Fibroblast of lung (primary cell): ENCODE measurements around the gene MYH13. TPM values are rescaled to one million over a fixed set of nuclear protein-coding genes. Genes with fewer than 3 reads are reported as not detected.

Source experiments
- DNase-seq, 2 donors: peaks; one replicate each; pipeline versions ENCODE4 v3.0.0 to v3.0.0-alpha.2; 2010; ENCODE audit warnings: low read depth in 2 of 2
- H2AFZ ChIP-seq: 2 replicates; pipeline ENCODE4 v1.5.1; 2012; ENCODE audit warnings: low read length, control low read depth, inconsistent platforms
- H3K27ac ChIP-seq: 2 replicates; pipeline ENCODE4 v1.5.1; 2011; ENCODE audit warnings: low read length, control low read depth; ENCODE audit not compliant: insufficient read depth
- H3K27me3 ChIP-seq: 2 replicates; pipeline ENCODE4 v1.5.1; 2011; ENCODE audit warnings: mild to moderate bottlenecking, low read length; ENCODE audit not compliant: control insufficient read depth, insufficient read depth
- H3K36me3 ChIP-seq: 2 replicates; pipeline ENCODE4 v1.5.1; 2011; ENCODE audit warnings: low read length; ENCODE audit not compliant: control insufficient read depth, insufficient read depth
- H3K4me1 ChIP-seq: 2 replicates; pipeline ENCODE4 v1.5.1; 2011; ENCODE audit warnings: low read length; ENCODE audit not compliant: control insufficient read depth, insufficient read depth; ENCODE audit errors: extremely low read depth
- H3K4me2 ChIP-seq: 2 replicates; pipeline ENCODE4 v1.5.1; 2011; ENCODE audit warnings: low read length, control low read depth; ENCODE audit not compliant: insufficient read depth; ENCODE audit errors: extremely low read depth
- H3K4me3 ChIP-seq, 4 experiments: fragments of 200-600 bp in 1 of 4; sonication (generic) in 1 of 4; replicated peaks in 1 of 4; 2 replicates each; pipeline ENCODE4 v1.5.1; 2011 to 2016; ENCODE audit warnings: low read length in 4 of 4, low read depth in 3 of 4, mild to moderate bottlenecking in 3 of 4, control low read depth in 2 of 4, inconsistent platforms in 1 of 4, mixed read lengths in 1 of 4; ENCODE audit not compliant: insufficient read depth in 1 of 4; ENCODE audit errors: control extremely low read depth in 1 of 4
- H3K79me2 ChIP-seq: 2 replicates; pipeline ENCODE4 v1.5.1; 2012; ENCODE audit warnings: mild to moderate bottlenecking, low read length, inconsistent platforms; ENCODE audit not compliant: control insufficient read depth, insufficient read depth
- H3K9ac ChIP-seq: 2 replicates; pipeline ENCODE4 v1.5.1; 2011; ENCODE audit warnings: mild to moderate bottlenecking, low read length, control low read depth; ENCODE audit not compliant: insufficient read depth
- H3K9me3 ChIP-seq: 2 replicates; pipeline ENCODE4 v1.5.1; 2012; ENCODE audit warnings: low read depth, low read length; ENCODE audit not compliant: control insufficient read depth, insufficient read depth
- H4K20me1 ChIP-seq: 2 replicates; pipeline ENCODE4 v1.5.1; 2011; ENCODE audit warnings: low read length; ENCODE audit not compliant: control insufficient read depth, insufficient read depth; ENCODE audit errors: extremely low read depth
- EZH2 ChIP-seq: IDR thresholded peaks from 2 replicates; pipeline ENCODE4 v1.5.1; 2012; ENCODE audit warnings: low read length, control low read depth, mild to moderate bottlenecking; ENCODE audit errors: missing control alignments
- polyA plus RNA-seq, 2 donors: library from polyadenylated mRNA; depleted of rRNA in 1 of 2; stranded (reverse) in 1 of 2; unstranded in 1 of 2; fragments of >200 nt; gene quantifications; 2 replicates each; pipeline ENCODE4 v1.2.1, GENCODE V29; 2011 to 2012; ENCODE audit warnings: missing spikeins in 1 of 2
- total RNA-seq: library from RNA; depleted of rRNA; stranded (reverse); fragments of >200 nt; gene quantifications from 2 replicates; pipeline ENCODE4 v1.2.1, GENCODE V29; 2014
- TF ChIP-seq, protein P1 (sequence below), 2 donors: IDR thresholded peaks in 1 of 2; conservative IDR thresholded peaks in 1 of 2; 1 replicate in 1 of 2; 2 replicates in 1 of 2; pipeline ENCODE4 v1.5.1; 2011 to 2012; ENCODE audit warnings: low read length in 2 of 2, control low read depth in 1 of 2, inconsistent platforms in 1 of 2, low read depth in 1 of 2, mild to moderate bottlenecking in 1 of 2

MYH13 gene
- total and polyA plus RNA-seq, 2 donors (not counting 1 experiment from before 2014, with no cell fraction given) = not detected

DNA sequence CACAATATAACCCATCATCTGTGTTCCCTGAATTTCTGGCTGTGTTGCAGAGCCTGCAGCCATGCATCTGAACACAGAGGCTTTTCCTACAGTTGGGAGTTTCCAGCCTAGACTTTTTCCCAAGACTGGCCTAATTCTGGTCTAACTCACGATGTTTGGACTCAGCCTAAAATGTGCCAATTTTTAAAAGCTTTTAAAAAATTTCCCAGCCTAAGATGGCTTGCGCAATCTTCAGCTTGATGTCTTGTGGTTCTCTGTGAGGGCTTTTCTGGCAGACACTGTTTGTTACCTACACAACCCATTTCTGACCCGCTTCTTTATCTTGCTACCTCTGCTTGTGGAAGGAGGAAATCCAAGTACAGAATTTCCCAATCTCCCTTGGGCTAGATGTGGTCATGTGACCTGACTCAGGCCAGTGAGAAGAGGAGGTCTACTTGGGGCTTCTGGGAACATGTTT, 101.7 kb downstream of the MYH13 start:
- no peak for TF ChIP-seq EZH2
- TF ChIP-seq, protein P1, sequence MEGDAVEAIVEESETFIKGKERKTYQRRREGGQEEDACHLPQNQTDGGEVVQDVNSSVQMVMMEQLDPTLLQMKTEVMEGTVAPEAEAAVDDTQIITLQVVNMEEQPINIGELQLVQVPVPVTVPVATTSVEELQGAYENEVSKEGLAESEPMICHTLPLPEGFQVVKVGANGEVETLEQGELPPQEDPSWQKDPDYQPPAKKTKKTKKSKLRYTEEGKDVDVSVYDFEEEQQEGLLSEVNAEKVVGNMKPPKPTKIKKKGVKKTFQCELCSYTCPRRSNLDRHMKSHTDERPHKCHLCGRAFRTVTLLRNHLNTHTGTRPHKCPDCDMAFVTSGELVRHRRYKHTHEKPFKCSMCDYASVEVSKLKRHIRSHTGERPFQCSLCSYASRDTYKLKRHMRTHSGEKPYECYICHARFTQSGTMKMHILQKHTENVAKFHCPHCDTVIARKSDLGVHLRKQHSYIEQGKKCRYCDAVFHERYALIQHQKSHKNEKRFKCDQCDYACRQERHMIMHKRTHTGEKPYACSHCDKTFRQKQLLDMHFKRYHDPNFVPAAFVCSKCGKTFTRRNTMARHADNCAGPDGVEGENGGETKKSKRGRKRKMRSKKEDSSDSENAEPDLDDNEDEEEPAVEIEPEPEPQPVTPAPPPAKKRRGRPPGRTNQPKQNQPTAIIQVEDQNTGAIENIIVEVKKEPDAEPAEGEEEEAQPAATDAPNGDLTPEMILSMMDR (conservative IDR thresholded peaks at IDR 0.05 in 1 of 2, IDR thresholded peaks at IDR 0.05 in 1 of 2; ENCODE audit: low read depth in 1 of 2, low read length in 2 of 2) = no peak
- DNase-seq = no peak
- Histone ChIP-seq H2AFZ (no peak overlapping the region), H3K27me3 (no peaks in the 10 kb centered on the region), H3K79me2 (no peaks in the 10 kb centered on the region), H3K27ac (no peak overlapping the region), H3K4me3 (no peak overlapping the region), H3K9ac (no peak overlapping the region), H3K9me3 (no peaks in the 10 kb centered on the region), H3K4me1 (no peaks in the 10 kb centered on the region), H3K36me3 (no peaks in the 10 kb centered on the region), H4K20me1 (no peaks in the 10 kb centered on the region), H3K4me2 (no peak overlapping the region)

DNA sequence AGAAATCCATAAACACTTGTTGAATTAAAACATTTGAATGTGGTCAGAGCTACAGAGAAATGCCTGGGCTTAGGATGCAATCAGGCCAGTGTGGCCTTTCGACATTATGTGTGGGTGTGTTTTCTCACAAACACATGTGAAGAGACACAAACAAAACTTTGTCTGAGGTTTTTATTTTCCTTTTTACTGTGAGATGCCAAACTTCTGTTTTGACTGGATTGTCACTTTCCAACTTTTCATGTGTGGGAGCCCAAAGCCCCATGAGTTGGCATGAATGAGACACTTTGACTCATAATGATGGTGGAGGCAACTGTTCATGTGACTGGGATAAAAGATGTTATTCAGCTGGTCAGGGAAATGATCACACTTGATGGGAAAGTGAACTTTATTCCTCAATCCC, 102.5 kb downstream of the MYH13 start:
- H4K20me1 ChIP-seq = no peaks in the 10 kb centered on the region

DNA sequence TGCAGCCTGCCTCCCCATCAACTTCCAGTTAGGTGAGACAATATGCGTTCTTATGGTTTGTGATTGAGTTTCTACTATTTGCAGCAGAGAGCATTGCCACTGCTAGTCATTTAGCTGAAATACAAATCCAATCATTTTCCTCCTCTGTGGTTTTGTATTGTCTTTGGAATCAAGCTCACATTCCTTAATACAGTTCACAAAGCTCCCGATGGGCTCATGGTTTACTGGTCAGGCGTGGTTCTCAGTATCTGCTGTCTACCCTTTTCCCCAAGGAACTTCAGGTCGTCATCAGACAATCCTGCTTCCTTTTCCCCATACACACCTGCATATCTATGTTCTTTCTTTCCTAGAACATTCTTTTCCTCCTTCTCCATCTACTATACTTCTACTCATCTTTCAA, 104.8 kb downstream of the MYH13 start:
- Histone ChIP-seq H3K36me3 (no peaks in the 10 kb centered on the region), H3K9ac (no peak overlapping the region), H3K79me2 (no peaks in the 10 kb centered on the region), H3K27ac (no peak overlapping the region), H4K20me1 (no peaks in the 10 kb centered on the region), H3K4me1 (no peaks in the 10 kb centered on the region), H3K9me3 (no peaks in the 10 kb centered on the region), H3K27me3 (no peaks in the 10 kb centered on the region), H2AFZ (no peak overlapping the region), H3K4me3 (no peak overlapping the region), H3K4me2 (no peak overlapping the region)
- TF ChIP-seq, protein P1 (conservative IDR thresholded peaks at IDR 0.05 in 1 of 2, IDR thresholded peaks at IDR 0.05 in 1 of 2; ENCODE audit: low read depth in 1 of 2, low read length in 2 of 2) = no peak
- no peak for TF ChIP-seq EZH2
- DNase-seq = no peak

More for the DNA sequence above, 102.5 kb downstream of the MYH13 start:
- no peak for TF ChIP-seq EZH2
- TF ChIP-seq, protein P1 (conservative IDR thresholded peaks at IDR 0.05 in 1 of 2, IDR thresholded peaks at IDR 0.05 in 1 of 2; ENCODE audit: low read depth in 1 of 2, low read length in 2 of 2) = no peak
- no peak overlapping the region for H3K27ac ChIP-seq
- no peaks in the 10 kb centered on the region for H3K4me1 ChIP-seq
- H3K9me3 ChIP-seq = no peaks in the 10 kb centered on the region
- H3K4me2 ChIP-seq = no peak overlapping the region
- no peak overlapping the region for H2AFZ ChIP-seq
- no peak overlapping the region for H3K4me3 ChIP-seq
- H3K9ac ChIP-seq = no peak overlapping the region
- H3K79me2 ChIP-seq = no peaks in the 10 kb centered on the region
- no peaks in the 10 kb centered on the region for H3K27me3 ChIP-seq
- DNase-seq = no peak
- H3K36me3 ChIP-seq = no peaks in the 10 kb centered on the region
